GM23338 (cell line): ENCODE data around the gene ARPC5.
A peak's percentile ranks its signal among the peaks of the same experiment; 100 is the strongest.

ENCODE experiments used
- CREB1 ChIP-seq: fragments of 250-450 bp; sonication (Bioruptor Pico); IDR thresholded peaks from 2 replicates; pipeline ENCODE4 v1.5.0; 2020; ENCODE audit warnings: low read depth, mild to moderate bottlenecking, moderate library complexity
- CTCF ChIP-seq, 2 experiments: fragments of 200-600 bp in 1 of 2; sonication (generic) in 1 of 2; conservative IDR thresholded peaks; 2 replicates each; pipeline versions ENCODE4 v1.5.1 to v1.6.1; 2016 to 2017; ENCODE audit warnings: antibody characterized with exemption in 2 of 2, low read depth in 2 of 2, mild to moderate bottlenecking in 2 of 2, moderate library complexity in 1 of 2
- ETS1 ChIP-seq: IDR thresholded peaks from 2 replicates; pipeline ENCODE4 v1.6.1; 2016; ENCODE audit warnings: antibody characterized with exemption
- EZH2 ChIP-seq: fragments of 200-600 bp; sonication (generic); IDR thresholded peaks from one replicate; pipeline ENCODE4 v1.8.0; 2017; ENCODE audit warnings: antibody characterized with exemption, mild to moderate bottlenecking, low read depth; ENCODE audit not compliant: unreplicated experiment
- EZH2phosphoT487 ChIP-seq: fragments of 200-600 bp; sonication (generic); IDR thresholded peaks from one replicate; pipeline ENCODE4 v1.8.1; 2018; ENCODE audit warnings: antibody characterized with exemption; ENCODE audit not compliant: unreplicated experiment
- POLR2AphosphoS5 ChIP-seq: IDR thresholded peaks from 2 replicates; pipeline ENCODE4 v1.6.1; 2016; ENCODE audit warnings: antibody characterized with exemption, low read depth
- TF ChIP-seq, protein P1 (sequence below): IDR thresholded peaks from one replicate; pipeline ENCODE4 v1.6.1; 2018; ENCODE audit warnings: antibody characterized with exemption; ENCODE audit not compliant: unreplicated experiment

DNA sequence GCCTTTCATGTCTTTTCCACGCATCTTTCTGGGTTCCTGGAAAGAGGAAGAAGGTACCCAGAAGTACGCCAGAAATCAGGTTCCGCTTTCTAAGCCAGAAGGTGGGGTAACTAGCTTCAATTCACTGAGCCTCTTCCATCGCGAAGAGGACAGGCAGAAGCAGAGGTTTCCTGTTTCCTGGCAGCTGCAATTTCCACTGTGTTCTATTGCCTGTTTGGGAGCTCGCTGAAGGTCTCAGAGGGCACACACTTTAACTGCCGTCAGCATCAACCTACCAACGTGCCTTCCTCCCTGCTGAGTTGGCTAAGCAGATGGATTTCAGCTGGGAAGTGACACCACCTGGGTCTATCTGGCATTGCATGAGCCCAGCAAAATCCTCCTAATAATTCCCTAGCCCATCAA is 55.3 kb downstream of the ARPC5 start:
- TF ChIP-seq, protein P1, sequence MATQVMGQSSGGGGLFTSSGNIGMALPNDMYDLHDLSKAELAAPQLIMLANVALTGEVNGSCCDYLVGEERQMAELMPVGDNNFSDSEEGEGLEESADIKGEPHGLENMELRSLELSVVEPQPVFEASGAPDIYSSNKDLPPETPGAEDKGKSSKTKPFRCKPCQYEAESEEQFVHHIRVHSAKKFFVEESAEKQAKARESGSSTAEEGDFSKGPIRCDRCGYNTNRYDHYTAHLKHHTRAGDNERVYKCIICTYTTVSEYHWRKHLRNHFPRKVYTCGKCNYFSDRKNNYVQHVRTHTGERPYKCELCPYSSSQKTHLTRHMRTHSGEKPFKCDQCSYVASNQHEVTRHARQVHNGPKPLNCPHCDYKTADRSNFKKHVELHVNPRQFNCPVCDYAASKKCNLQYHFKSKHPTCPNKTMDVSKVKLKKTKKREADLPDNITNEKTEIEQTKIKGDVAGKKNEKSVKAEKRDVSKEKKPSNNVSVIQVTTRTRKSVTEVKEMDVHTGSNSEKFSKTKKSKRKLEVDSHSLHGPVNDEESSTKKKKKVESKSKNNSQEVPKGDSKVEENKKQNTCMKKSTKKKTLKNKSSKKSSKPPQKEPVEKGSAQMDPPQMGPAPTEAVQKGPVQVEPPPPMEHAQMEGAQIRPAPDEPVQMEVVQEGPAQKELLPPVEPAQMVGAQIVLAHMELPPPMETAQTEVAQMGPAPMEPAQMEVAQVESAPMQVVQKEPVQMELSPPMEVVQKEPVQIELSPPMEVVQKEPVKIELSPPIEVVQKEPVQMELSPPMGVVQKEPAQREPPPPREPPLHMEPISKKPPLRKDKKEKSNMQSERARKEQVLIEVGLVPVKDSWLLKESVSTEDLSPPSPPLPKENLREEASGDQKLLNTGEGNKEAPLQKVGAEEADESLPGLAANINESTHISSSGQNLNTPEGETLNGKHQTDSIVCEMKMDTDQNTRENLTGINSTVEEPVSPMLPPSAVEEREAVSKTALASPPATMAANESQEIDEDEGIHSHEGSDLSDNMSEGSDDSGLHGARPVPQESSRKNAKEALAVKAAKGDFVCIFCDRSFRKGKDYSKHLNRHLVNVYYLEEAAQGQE = no peak
- TF ChIP-seq EZH2 (no peak), CTCF (conservative IDR thresholded peaks at IDR 0.05; ENCODE audit: low read depth in 2 of 2) (peak; percentile 26 to 49), EZH2phosphoT487 (no peak), POLR2AphosphoS5 (no peak), CREB1 (CRISPR knock-in tag) (no peak), ETS1 (no peak)
